ENCODE data around the gene JCHAIN.

DNA sequence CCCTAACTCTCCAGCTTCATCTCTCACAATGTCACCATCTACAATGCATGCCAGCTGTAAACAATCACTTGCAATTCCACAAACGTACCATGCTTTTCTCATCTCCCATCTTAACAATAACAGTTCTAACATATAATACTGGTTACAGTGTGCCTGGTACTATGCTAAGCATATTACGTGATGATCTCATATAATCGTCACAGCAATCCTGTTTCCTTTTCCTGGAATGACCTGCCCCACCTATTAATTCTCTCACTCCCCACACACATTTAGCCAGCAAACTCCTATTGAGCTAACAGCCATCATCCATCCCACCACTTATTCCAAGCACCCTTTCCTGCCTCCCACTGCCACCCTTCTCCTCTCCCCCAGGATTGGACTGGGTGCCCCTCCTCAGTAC is 7.9 kb downstream of the JCHAIN start:
- no peak for TF ChIP-seq OSR1 (CRISPR knock-in tag; IDR thresholded peaks at IDR 0.05)
- TF ChIP-seq ZNF70 (CRISPR knock-in tag; IDR thresholded peaks at IDR 0.05): no peak
- no peak for TF ChIP-seq ARNTL (CRISPR knock-in tag; IDR thresholded peaks at IDR 0.05; ENCODE audit: borderline replicate concordance, low read depth)
- TF ChIP-seq, protein P1, sequence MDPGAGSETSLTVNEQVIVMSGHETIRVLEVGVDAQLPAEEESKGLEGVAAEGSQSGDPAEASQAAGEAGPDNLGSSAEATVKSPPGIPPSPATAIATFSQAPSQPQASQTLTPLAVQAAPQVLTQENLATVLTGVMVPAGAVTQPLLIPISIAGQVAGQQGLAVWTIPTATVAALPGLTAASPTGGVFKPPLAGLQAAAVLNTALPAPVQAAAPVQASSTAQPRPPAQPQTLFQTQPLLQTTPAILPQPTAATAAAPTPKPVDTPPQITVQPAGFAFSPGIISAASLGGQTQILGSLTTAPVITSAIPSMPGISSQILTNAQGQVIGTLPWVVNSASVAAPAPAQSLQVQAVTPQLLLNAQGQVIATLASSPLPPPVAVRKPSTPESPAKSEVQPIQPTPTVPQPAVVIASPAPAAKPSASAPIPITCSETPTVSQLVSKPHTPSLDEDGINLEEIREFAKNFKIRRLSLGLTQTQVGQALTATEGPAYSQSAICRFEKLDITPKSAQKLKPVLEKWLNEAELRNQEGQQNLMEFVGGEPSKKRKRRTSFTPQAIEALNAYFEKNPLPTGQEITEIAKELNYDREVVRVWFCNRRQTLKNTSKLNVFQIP (CRISPR knock-in tag; IDR thresholded peaks at IDR 0.05; ENCODE audit: borderline replicate concordance, low read depth): no peak
- TF ChIP-seq ESRRG (CRISPR knock-in tag; IDR thresholded peaks at IDR 0.05): no peak
- TF ChIP-seq ZFP3 (CRISPR knock-in tag; IDR thresholded peaks at IDR 0.05): no peak
- TF ChIP-seq, protein P2, sequence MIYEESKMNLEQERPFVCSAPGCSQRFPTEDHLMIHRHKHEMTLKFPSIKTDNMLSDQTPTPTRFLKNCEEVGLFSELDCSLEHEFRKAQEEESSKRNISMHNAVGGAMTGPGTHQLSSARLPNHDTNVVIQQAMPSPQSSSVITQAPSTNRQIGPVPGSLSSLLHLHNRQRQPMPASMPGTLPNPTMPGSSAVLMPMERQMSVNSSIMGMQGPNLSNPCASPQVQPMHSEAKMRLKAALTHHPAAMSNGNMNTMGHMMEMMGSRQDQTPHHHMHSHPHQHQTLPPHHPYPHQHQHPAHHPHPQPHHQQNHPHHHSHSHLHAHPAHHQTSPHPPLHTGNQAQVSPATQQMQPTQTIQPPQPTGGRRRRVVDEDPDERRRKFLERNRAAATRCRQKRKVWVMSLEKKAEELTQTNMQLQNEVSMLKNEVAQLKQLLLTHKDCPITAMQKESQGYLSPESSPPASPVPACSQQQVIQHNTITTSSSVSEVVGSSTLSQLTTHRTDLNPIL (CRISPR knock-in tag; IDR thresholded peaks at IDR 0.05; ENCODE audit: low read depth): no peak
- no peak for TF ChIP-seq ZC3H10 (CRISPR knock-in tag; IDR thresholded peaks at IDR 0.05)
- TF ChIP-seq PATZ1 (CRISPR knock-in tag; IDR thresholded peaks at IDR 0.05; ENCODE audit: borderline replicate concordance): no peak
- TF ChIP-seq ZFP30 (CRISPR knock-in tag; IDR thresholded peaks at IDR 0.05): no peak
- TF ChIP-seq CSRNP3 (CRISPR knock-in tag; IDR thresholded peaks at IDR 0.05): no peak
- TF ChIP-seq TSHZ2 (CRISPR knock-in tag; IDR thresholded peaks at IDR 0.05): no peak
- no peak for TF ChIP-seq TOX (CRISPR knock-in tag; IDR thresholded peaks at IDR 0.05; ENCODE audit: borderline replicate concordance)
- no peak for TF ChIP-seq ZNF565 (CRISPR knock-in tag; conservative IDR thresholded peaks at IDR 0.05; ENCODE audit: low read depth)

Measured in SK-N-SH treated with all-trans-retinoic acid at 6 μM for 48 hours (cell line).